IMR-90 (cell line): Measurements from ENCODE around the gene VPS26A. TPM values are rescaled to one million over a fixed set of nuclear protein-coding genes. Genes with fewer than 3 reads are reported as not detected.
A peak's percentile ranks its signal among the peaks of the same experiment; 100 is the strongest.

Experiments used
- ATAC-seq: fragments of 200-7000 bp; cut with Tn5 transposase; 2 replicates; pipeline ENCODE4 v1.9.1; 2020; ENCODE audit warnings: low read depth, mild to moderate bottlenecking, moderate library complexity
- BruUV-seq: library from RNA; stranded (reverse); fragments of 400-500 nt; replicated peaks from 2 replicates; lab custom pipeline; 2021; lab: Mats Ljungman, UMichigan
- CTCF ChIA-PET: fragments of 300-600 bp; formaldehyde crosslinking; extraction: SDS; loops from one replicate; lab custom pipeline; 2021; ENCODE audit warnings: antibody characterized with exemption; lab: Yijun Ruan, JAX
- POLR2A ChIA-PET: fragments of 300-600 bp; sonication (Branson Sonifier 250); formaldehyde crosslinking; loops from one replicate; lab custom pipeline; 2022; ENCODE audit warnings: antibody characterized with exemption; ENCODE audit not compliant: unreplicated experiment; lab: Charles Lee
- DNase-seq: peaks from one replicate; pipeline ENCODE4 v3.0.0; 2013
- H2AFZ ChIP-seq: replicated peaks from 2 replicates; pipeline ENCODE3; 2013; ENCODE audit warnings: low read length, mild to moderate bottlenecking; ENCODE audit not compliant: poor library complexity
- H2AK5ac ChIP-seq: 2 replicates; pipeline ENCODE4 v1.6.1; 2013; ENCODE audit warnings: low read depth, low read length, inconsistent platforms
- H2AK9ac ChIP-seq: replicated peaks from 2 replicates; pipeline ENCODE3; 2013; ENCODE audit warnings: mild to moderate bottlenecking, low read depth, low read length, moderate library complexity; ENCODE audit not compliant: poor library complexity
- H2BK120ac ChIP-seq: 2 replicates; pipeline ENCODE4 v1.6.1; 2013; ENCODE audit warnings: low read depth, low read length, inconsistent platforms
- H2BK15ac ChIP-seq: 3 replicates; pipeline ENCODE4 v1.6.1; 2013; ENCODE audit warnings: low read depth, low read length, inconsistent platforms
- H2BK20ac ChIP-seq: 2 replicates; pipeline ENCODE4 v1.6.1; 2013; ENCODE audit warnings: low read depth, mild to moderate bottlenecking, inconsistent platforms, low read length, moderate library complexity
- H2BK5ac ChIP-seq: 2 replicates; pipeline ENCODE4 v1.6.1; 2013; ENCODE audit warnings: mild to moderate bottlenecking, low read depth, low read length, inconsistent platforms; ENCODE audit not compliant: poor library complexity, severe bottlenecking
- H3K14ac ChIP-seq: replicated peaks from 2 replicates; pipeline ENCODE4 v1.6.1; 2013; ENCODE audit warnings: low read depth, low read length, inconsistent platforms
- H3K18ac ChIP-seq: 2 replicates; pipeline ENCODE4 v1.6.1; 2013; ENCODE audit warnings: low read depth, low read length, control low read depth
- H3K23ac ChIP-seq: 2 replicates; pipeline ENCODE4 v1.6.1; 2013; ENCODE audit warnings: low read depth, low read length, inconsistent platforms
- H3K27ac ChIP-seq: 2 replicates; pipeline ENCODE4 v1.5.1; 2013; ENCODE audit warnings: mild to moderate bottlenecking, control low read depth, low read length; ENCODE audit not compliant: insufficient read depth
- H3K27me3 ChIP-seq: 2 replicates; pipeline ENCODE4 v1.6.1; 2013; ENCODE audit warnings: low read length; ENCODE audit not compliant: control insufficient read depth, insufficient read depth
- H3K36me3 ChIP-seq: 2 replicates; pipeline ENCODE4 v1.6.1; 2013; ENCODE audit warnings: low read length, mixed read lengths; ENCODE audit not compliant: control insufficient read depth, insufficient read depth
- H3K4ac ChIP-seq: 2 replicates; pipeline ENCODE4 v1.6.1; 2013; ENCODE audit warnings: low read depth, low read length, inconsistent platforms
- H3K4me1 ChIP-seq: 2 replicates; pipeline ENCODE4 v1.6.1; 2013; ENCODE audit warnings: low read length, mixed read lengths; ENCODE audit not compliant: control insufficient read depth, insufficient read depth
- H3K4me2 ChIP-seq: 2 replicates; pipeline ENCODE4 v1.6.1; 2013; ENCODE audit warnings: low read depth, mild to moderate bottlenecking, control low read depth, low read length, moderate library complexity
- H3K4me3 ChIP-seq: 2 replicates; pipeline ENCODE4 v1.5.1; 2013; ENCODE audit warnings: low read depth, mild to moderate bottlenecking, control low read depth, low read length, moderate library complexity; ENCODE audit not compliant: insufficient read depth
- H3K56ac ChIP-seq: 2 replicates; pipeline ENCODE4 v1.6.1; 2013; ENCODE audit warnings: low read length, inconsistent platforms; ENCODE audit not compliant: insufficient read depth; ENCODE audit errors: extremely low read depth
- H3K79me1 ChIP-seq, 2 experiments: 2 replicates each; pipeline ENCODE4 v1.6.1; 2013; ENCODE audit warnings: low read length in 2 of 2, inconsistent platforms in 1 of 2, low read depth in 1 of 2
- H3K9ac ChIP-seq: 2 replicates; pipeline ENCODE4 v1.6.1; 2013; ENCODE audit warnings: low read depth, low read length, control low read depth
- H3K9me1 ChIP-seq: 2 replicates; pipeline ENCODE4 v1.6.1; 2013; ENCODE audit warnings: low read length, inconsistent platforms; ENCODE audit not compliant: insufficient read depth
- H3K9me3 ChIP-seq: 2 replicates; pipeline ENCODE4 v1.6.1; 2013; ENCODE audit warnings: low read length; ENCODE audit not compliant: control insufficient read depth, insufficient read depth
- H4K20me1 ChIP-seq: 2 replicates; pipeline ENCODE4 v1.6.1; 2013; ENCODE audit warnings: low read length, inconsistent platforms; ENCODE audit not compliant: insufficient read depth
- H4K5ac ChIP-seq: 2 replicates; pipeline ENCODE4 v1.6.1; 2013; ENCODE audit warnings: mild to moderate bottlenecking, low read depth, low read length, control low read depth
- H4K8ac ChIP-seq, 2 experiments: 2 replicates each; pipeline ENCODE4 v1.6.1; 2013; ENCODE audit warnings: low read depth in 2 of 2, low read length in 2 of 2, control low read depth in 1 of 2, inconsistent platforms in 1 of 2
- H4K91ac ChIP-seq: 2 replicates; pipeline ENCODE4 v1.6.1; 2013; ENCODE audit warnings: low read depth, low read length, inconsistent platforms; ENCODE audit not compliant: insufficient read depth
- CHD1 ChIP-seq: IDR thresholded peaks from 2 replicates; pipeline ENCODE4 v1.6.1; 2012; ENCODE audit warnings: low read depth, low read length, improper control_type of control experiment
- FOS ChIP-seq: fragments of 150-350 bp; IDR thresholded peaks from 2 replicates; pipeline ENCODE4 v1.6.1; 2016; ENCODE audit warnings: low read depth, low read length
- MXI1 ChIP-seq: IDR thresholded peaks from 2 replicates; pipeline ENCODE4 v1.6.1; 2012; ENCODE audit warnings: low read depth, mild to moderate bottlenecking, low read length, moderate library complexity, borderline replicate concordance
- NFE2L2 ChIP-seq: fragments of 150-350 bp; IDR thresholded peaks from 2 replicates; pipeline ENCODE4 v1.6.1; 2016; ENCODE audit warnings: low read depth, mild to moderate bottlenecking, low read length
- SMC3 ChIP-seq: fragments of 150-350 bp; IDR thresholded peaks from 2 replicates; pipeline ENCODE4 v1.6.1; 2016; ENCODE audit warnings: low read depth, mild to moderate bottlenecking, antibody characterized with exemption, low read length, moderate library complexity
- WGBS, 2 experiments: methylation state at CpG; one replicate each; pipeline versions ENCODE4 v1.1.5 to v1.1.7; 2013; ENCODE audit warnings: missing lambda C conversion rate in 2 of 2; ENCODE audit not compliant: insufficient read length in 1 of 2; ENCODE audit errors: extremely low coverage in 2 of 2; 5-methylcytosine and 5-hydroxymethylcytosine counted together
- dilution Hi-C: fragments of 300-500 bp; cut with HindIII; formaldehyde crosslinking; loops from one replicate; pipeline ENCODE4 v1.14.3; 2018; ENCODE audit warnings: low sequenced_read_pairs; ENCODE audit not compliant: unreplicated experiment
- in situ Hi-C: fragments of 300-500 bp; cut with MboI; formaldehyde crosslinking; loops from 3 replicates; pipeline ENCODE4 v1.14.3; 2019; ENCODE audit warnings: low sequenced_read_pairs, inconsistent platforms, mixed read lengths
- intact Hi-C: fragments of 100-400 bp; cut with micrococcal nuclease; formaldehyde crosslinking; loops from 2 replicates; pipeline ENCODE4 v1.10.0; 2022
- polyA plus RNA-seq, 3 experiments: library from polyadenylated mRNA; depleted of rRNA; stranded (reverse); fragments of >200 nt; gene quantifications; 2 replicates each; pipeline ENCODE4 v1.2.3, GENCODE V29; 2012; ENCODE audit warnings: low replicate concordance in 1 of 3
- total RNA-seq: library from RNA; depleted of rRNA; stranded (reverse); fragments of >200 nt; gene quantifications from 2 replicates; pipeline ENCODE4 v1.2.3, GENCODE V29; 2012
- TF ChIP-seq, protein P1 (sequence below): fragments of 150-350 bp; IDR thresholded peaks from 2 replicates; pipeline ENCODE4 v1.6.1; 2017; ENCODE audit warnings: mild to moderate bottlenecking, antibody characterized with exemption, low read length, low read depth

The VPS26A gene
- total and polyA plus RNA-seq, 2 of the 4 experiments (the other 2 are of a cell fraction), result 7.2 to 18.7 TPM

DNA sequence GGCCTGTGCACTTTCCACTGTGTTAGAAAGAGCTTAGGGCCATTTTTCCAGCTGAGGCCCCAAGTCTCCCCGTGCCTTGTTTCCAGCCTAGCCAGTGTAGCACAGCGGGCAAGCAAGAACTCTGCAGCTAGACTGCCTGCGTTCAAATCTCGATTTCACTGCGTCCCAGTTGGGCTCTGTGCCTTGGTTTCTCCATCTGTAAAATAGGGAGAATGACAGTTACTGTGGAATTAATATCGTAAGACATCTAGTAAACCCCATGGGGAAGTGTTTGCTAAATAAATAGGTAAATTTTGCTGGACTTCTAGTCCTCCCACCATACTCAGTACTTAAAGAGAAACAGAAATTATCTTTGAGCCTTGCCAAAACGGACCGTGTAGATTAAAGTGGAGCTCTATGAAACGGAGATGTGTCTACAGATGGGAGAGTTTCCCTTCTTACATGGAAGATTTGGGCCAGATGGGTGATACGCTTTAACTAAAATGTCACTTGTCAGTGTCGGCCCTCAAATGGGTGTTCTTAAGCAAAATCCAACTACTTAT lies 92.7 kb downstream of the VPS26A start:
- H3K23ac ChIP-seq, result no peak overlapping the region
- TF ChIP-seq MXI1 (no peak), SMC3 (no peak), CHD1 (no peak), NFE2L2 (no peak), FOS (no peak)
- TF ChIP-seq, protein P1, sequence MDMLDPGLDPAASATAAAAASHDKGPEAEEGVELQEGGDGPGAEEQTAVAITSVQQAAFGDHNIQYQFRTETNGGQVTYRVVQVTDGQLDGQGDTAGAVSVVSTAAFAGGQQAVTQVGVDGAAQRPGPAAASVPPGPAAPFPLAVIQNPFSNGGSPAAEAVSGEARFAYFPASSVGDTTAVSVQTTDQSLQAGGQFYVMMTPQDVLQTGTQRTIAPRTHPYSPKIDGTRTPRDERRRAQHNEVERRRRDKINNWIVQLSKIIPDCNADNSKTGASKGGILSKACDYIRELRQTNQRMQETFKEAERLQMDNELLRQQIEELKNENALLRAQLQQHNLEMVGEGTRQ, result no peak
- H4K20me1 ChIP-seq, result no peaks in the 10 kb centered on the region
- no peaks in the 10 kb centered on the region for H3K36me3 ChIP-seq
- H3K9me3 ChIP-seq, result no peaks in the 10 kb centered on the region
- peak overlapping the region; percentile 2 for H2BK5ac ChIP-seq
- no peak overlapping the region for H4K5ac ChIP-seq
- 0 out of 2 replicates have a peak overlapping the region, but pooled peaks have one; percentile 30 for H3K18ac ChIP-seq
- no peak overlapping the region for H2AK5ac ChIP-seq
- in situ Hi-C loops (no loop called here), dilution Hi-C loops (no loop called here), intact Hi-C loops (no loop called here)
- H4K8ac ChIP-seq, result peak overlapping the region; percentile 21 to 48; a peak in 3 of 4 replicates
- peak overlapping the region; percentile 20 for H3K14ac ChIP-seq
- H2BK20ac ChIP-seq, result peak overlapping the region; percentile 72; the same call in 1 of the 2 replicates
- H3K9me1 ChIP-seq, result 0 out of 2 replicates have a peak, but pooled peaks cover 8% of the 10 kb centered on the region
- no peak overlapping the region for H3K9ac ChIP-seq
- DNase-seq (no peak), ATAC-seq (no peak)
- H3K4ac ChIP-seq, result peak overlapping the region; percentile 29; the same call in 1 of the 2 replicates
- no peaks in the 10 kb centered on the region for H3K4me1 ChIP-seq
- peak overlapping the region; percentile 27 for H4K91ac ChIP-seq
- H3K79me1 ChIP-seq, result no peaks in the 10 kb centered on the region
- H3K56ac ChIP-seq, result no peak overlapping the region
- no TSS peak for BruUV-seq
- no peak overlapping the region for H3K4me2 ChIP-seq
- H2BK120ac ChIP-seq, result peak overlapping the region; percentile 82
- no peak overlapping the region for H3K4me3 ChIP-seq
- POLR2A ChIA-PET, result no interaction called here
- H3K27ac ChIP-seq, result no peak overlapping the region
- no peak overlapping the region for H2AK9ac ChIP-seq
- H2AFZ ChIP-seq, result no peak overlapping the region
- CTCF ChIA-PET, result no interaction called here
- peak overlapping the region; percentile 49; the same call in 1 of the 3 replicates for H2BK15ac ChIP-seq
- no peaks in the 10 kb centered on the region for H3K27me3 ChIP-seq
- WGBS, 2 experiments, result 83% methylated on average over 1 of the region's 11 CpGs; no CpG with 5 or more reads in 1 of the 2 experiments
